Breast epithelium (tissue), 4 donors: ENCODE measurements around the gene RIMBP2. TPM values are rescaled to one million over a fixed set of nuclear protein-coding genes. Genes with fewer than 3 reads are reported as not detected.

Experiments used
- DNase-seq, 2 donors: peaks; one replicate each; pipeline ENCODE4 v3.0.0-alpha.2; 2019; ENCODE audit warnings: low spot score in 2 of 2
- H3K27ac ChIP-seq, 2 donors: fragments of 200-600 bp; sonication (generic) in 1 of 2; one replicate each; pipeline ENCODE4 v1.5.1; 2016 to 2019; ENCODE audit warnings: mild to moderate bottlenecking in 1 of 2
- H3K27me3 ChIP-seq, 2 donors: fragments of 200-600 bp; sonication (generic) in 1 of 2; one replicate each; pipeline versions ENCODE4 v1.5.1 to v1.6.0; 2017 to 2019; ENCODE audit warnings: control low read depth in 1 of 2, mild to moderate bottlenecking in 1 of 2
- H3K36me3 ChIP-seq: fragments of 200-600 bp; one replicate; pipeline ENCODE4 v1.5.1; 2019
- H3K4me1 ChIP-seq, 2 donors: fragments of 200-600 bp; sonication (generic); one replicate each; pipeline ENCODE4 v1.5.1; 2016 to 2019; ENCODE audit warnings: control low read depth in 1 of 2
- H3K4me3 ChIP-seq, 3 donors: fragments of 200-600 bp; sonication (generic); 1 replicate in 2 of 3; 2 replicates in 1 of 3; pipeline ENCODE4 v1.5.1; 2016 to 2019; ENCODE audit warnings: mild to moderate bottlenecking in 3 of 3, moderate library complexity in 2 of 3
- H3K9me3 ChIP-seq, 2 donors: fragments of 200-600 bp; sonication (generic) in 1 of 2; one replicate each; pipeline ENCODE4 v1.5.1; 2016 to 2019; ENCODE audit warnings: control low read depth in 1 of 2
- CTCF ChIP-seq, 3 donors: fragments of 450-650 bp; IDR thresholded peaks; one replicate each; pipeline ENCODE4 v1.5.1; 2016 to 2017; ENCODE audit warnings: antibody characterized with exemption in 3 of 3, mild to moderate bottlenecking in 3 of 3, moderate library complexity in 3 of 3
- POLR2A ChIP-seq: fragments of 450-650 bp; IDR thresholded peaks from one replicate; pipeline ENCODE4 v1.6.1; 2016; ENCODE audit warnings: antibody characterized with exemption, mild to moderate bottlenecking, moderate library complexity
- POLR2AphosphoS5 ChIP-seq, 3 donors: sonication (generic); formaldehyde crosslinking; IDR thresholded peaks; one replicate each; pipeline ENCODE4 v1.6.1; 2017; ENCODE audit warnings: antibody characterized with exemption in 3 of 3
- intact Hi-C: fragments of 100-400 bp; cut with DNase I; formaldehyde crosslinking; loops from one replicate; pipeline ENCODE4 v1.15.1; 2023; ENCODE audit warnings: low total_unique reads
- total RNA-seq, 3 donors: library from RNA; depleted of rRNA; stranded (reverse); fragments of >200 nt; gene quantifications; one replicate each; pipeline ENCODE4 v1.1.0, GENCODE V29; 2016

RIMBP2 gene
- total RNA-seq, 3 donors from 2014 or later, result under 0.01 to 0.59 (median under 0.01) TPM

- Histone ChIP-seq H3K4me1 (no peaks in the 10 kb centered on the region), H3K4me3 (no peak overlapping the region), H3K9me3 (no peaks in the 10 kb centered on the region), H3K36me3 (no peaks in the 10 kb centered on the region), H3K27me3 (peaks cover 0 to 9% of the 10 kb centered on the region in 2 donors), H3K27ac (no peak overlapping the region)
- no peak for DNase-seq
- intact Hi-C loops, result no loop called here
- no peak for TF ChIP-seq POLR2AphosphoS5 (IDR thresholded peaks at IDR 0.05)
Observed at GRCh38 chr12:130362060-130362459, 354.0 kb downstream of the RIMBP2 start.

GRCh38 chr12:130357729-130358330 is 358.3 kb downstream of the RIMBP2 start:
- no peak overlapping the region for H3K4me3 ChIP-seq
- TF ChIP-seq POLR2A (no peak), CTCF (IDR thresholded peaks at IDR 0.05) (no peak), POLR2AphosphoS5 (IDR thresholded peaks at IDR 0.05) (no peak)
- no peaks in the 10 kb centered on the region for H3K9me3 ChIP-seq
- no peak for DNase-seq
- intact Hi-C loops, result no loop called here
- no peak overlapping the region for H3K27ac ChIP-seq
- H3K36me3 ChIP-seq, result no peaks in the 10 kb centered on the region
- no peaks in the 10 kb centered on the region for H3K4me1 ChIP-seq
- peaks cover 0 to 16% of the 10 kb centered on the region in 2 donors for H3K27me3 ChIP-seq

- no peak overlapping the region for H3K27ac ChIP-seq
- no peaks in the 10 kb centered on the region for H3K9me3 ChIP-seq
- intact Hi-C loops, result no loop called here
- DNase-seq, result no peak
- H3K4me3 ChIP-seq, result no peak overlapping the region
- H3K36me3 ChIP-seq, result no peaks in the 10 kb centered on the region
- no peak for TF ChIP-seq CTCF (IDR thresholded peaks at IDR 0.05)
- no peak for TF ChIP-seq POLR2A
- TF ChIP-seq POLR2AphosphoS5 (IDR thresholded peaks at IDR 0.05), result no peak
- peaks cover 0 to 16% of the 10 kb centered on the region in 2 donors for H3K27me3 ChIP-seq
- no peaks in the 10 kb centered on the region for H3K4me1 ChIP-seq
Observed at GRCh38 chr12:130357241-130357640, 358.9 kb downstream of the RIMBP2 start.

- no peaks in the 10 kb centered on the region for H3K36me3 ChIP-seq
- H3K27ac ChIP-seq, result no peak overlapping the region
- no peak for TF ChIP-seq CTCF (IDR thresholded peaks at IDR 0.05)
- no peak for TF ChIP-seq POLR2AphosphoS5 (IDR thresholded peaks at IDR 0.05)
- TF ChIP-seq POLR2A, result no peak
- DNase-seq, result no peak
- no peak overlapping the region for H3K4me3 ChIP-seq
- no peaks in the 10 kb centered on the region for H3K4me1 ChIP-seq
- intact Hi-C loops, result no loop called here
- H3K9me3 ChIP-seq, result no peaks in the 10 kb centered on the region
- peaks cover 0 to 24% of the 10 kb centered on the region in 2 donors for H3K27me3 ChIP-seq
Observed at GRCh38 chr12:130356222-130356621, 359.9 kb downstream of the RIMBP2 start.

- Histone ChIP-seq H3K27me3 (peaks cover 0 to 26% of the 10 kb centered on the region in 2 donors), H3K9me3 (no peaks in the 10 kb centered on the region), H3K4me3 (no peak overlapping the region), H3K27ac (no peak overlapping the region), H3K4me1 (no peaks in the 10 kb centered on the region), H3K36me3 (no peaks in the 10 kb centered on the region)
- intact Hi-C loops, result no loop called here
- TF ChIP-seq POLR2AphosphoS5 (IDR thresholded peaks at IDR 0.05), result no peak
- no peak for TF ChIP-seq CTCF (IDR thresholded peaks at IDR 0.05)
- no peak for TF ChIP-seq POLR2A
- no peak for DNase-seq
Observed at GRCh38 chr12:130354407-130354806, 361.7 kb downstream of the RIMBP2 start.
